SK-N-SH treated with all-trans-retinoic acid at 6 μM for 48 hours (cell line): ENCODE data around the gene LRRC52.
"Not testable (repeated sequence)": the region's sequence is repeated elsewhere in the genome, so short reads cannot be mapped to it uniquely, and the experiment has no call there.

Experiments used
- ATAC-seq: fragments of 200-7000 bp; cut with Tn5 transposase; 3 replicates; pipeline ENCODE4 v1.9.1; 2020; ENCODE audit warnings: mild to moderate bottlenecking, moderate library complexity
- ARNTL ChIP-seq: fragments of 450-650 bp; formaldehyde crosslinking; IDR thresholded peaks from 2 replicates; pipeline ENCODE4 v1.5.0; 2020; ENCODE audit warnings: low read depth, mild to moderate bottlenecking, moderate library complexity, borderline replicate concordance
- BACH2 ChIP-seq: fragments of 250-450 bp; sonication (Bioruptor Pico); IDR thresholded peaks from 2 replicates; pipeline ENCODE4 v1.9.0; 2021; ENCODE audit warnings: mild to moderate bottlenecking, borderline replicate concordance
- CSDC2 ChIP-seq: fragments of 250-450 bp; sonication (Bioruptor Pico); IDR thresholded peaks from 2 replicates; pipeline ENCODE4 v1.5.0; 2020; ENCODE audit warnings: mild to moderate bottlenecking, moderate library complexity
- ESRRG ChIP-seq: fragments of 250-450 bp; sonication (Bioruptor Pico); IDR thresholded peaks from 2 replicates; pipeline ENCODE4 v1.6.1; 2021; ENCODE audit warnings: mild to moderate bottlenecking
- GLIS3 ChIP-seq: fragments of 250-450 bp; sonication (Bioruptor Pico); IDR thresholded peaks from 2 replicates; pipeline ENCODE4 v1.5.0; 2020; ENCODE audit warnings: mild to moderate bottlenecking, moderate library complexity
- ISL1 ChIP-seq: fragments of 250-450 bp; sonication (Bioruptor Pico); IDR thresholded peaks from 2 replicates; pipeline ENCODE4 v2.1.2; 2022; ENCODE audit warnings: mild to moderate bottlenecking, moderate library complexity
- OSR1 ChIP-seq: fragments of 250-450 bp; sonication (Bioruptor Pico); IDR thresholded peaks from 2 replicates; pipeline ENCODE4 v1.8.0; 2022; ENCODE audit warnings: moderate library complexity, mild to moderate bottlenecking, inconsistent platforms
- RARB ChIP-seq: fragments of 250-450 bp; sonication (Bioruptor Pico); IDR thresholded peaks from 2 replicates; pipeline ENCODE4 v1.8.0; 2021; ENCODE audit warnings: mild to moderate bottlenecking, moderate library complexity
- SNAI2 ChIP-seq: fragments of 250-450 bp; sonication (Bioruptor Pico); IDR thresholded peaks from 2 replicates; pipeline ENCODE4 v1.5.0; 2020; ENCODE audit warnings: mild to moderate bottlenecking, moderate library complexity
- TOX ChIP-seq: fragments of 250-450 bp; sonication (Bioruptor Pico); IDR thresholded peaks from 2 replicates; pipeline ENCODE4 v1.8.0; 2021; ENCODE audit warnings: mild to moderate bottlenecking, moderate library complexity, borderline replicate concordance
- ZC3H10 ChIP-seq: fragments of 250-450 bp; sonication (Bioruptor Pico); IDR thresholded peaks from 2 replicates; pipeline ENCODE4 v1.5.1; 2021; ENCODE audit warnings: mild to moderate bottlenecking, moderate library complexity
- ZFP3 ChIP-seq: fragments of 250-450 bp; sonication (Bioruptor Pico); IDR thresholded peaks from 2 replicates; pipeline ENCODE4 v1.5.0; 2020; ENCODE audit warnings: mild to moderate bottlenecking, moderate library complexity
- ZFP30 ChIP-seq: fragments of 450-650 bp; formaldehyde crosslinking; IDR thresholded peaks from 2 replicates; pipeline ENCODE4 v1.5.0; 2022; ENCODE audit warnings: mild to moderate bottlenecking, moderate library complexity
- ZNF565 ChIP-seq: fragments of 450-650 bp; formaldehyde crosslinking; conservative IDR thresholded peaks from 2 replicates; pipeline ENCODE4 v1.5.0; 2020; ENCODE audit warnings: low read depth, mild to moderate bottlenecking, moderate library complexity
- ZNF70 ChIP-seq: fragments of 450-650 bp; formaldehyde crosslinking; IDR thresholded peaks from 2 replicates; pipeline ENCODE4 v1.5.0; 2020; ENCODE audit warnings: mild to moderate bottlenecking, moderate library complexity
- ZNF8 ChIP-seq: fragments of 450-650 bp; formaldehyde crosslinking; IDR thresholded peaks from 2 replicates; pipeline ENCODE4 v1.5.0; 2020; ENCODE audit warnings: mild to moderate bottlenecking, moderate library complexity
- TF ChIP-seq, protein P1 (sequence below): fragments of 250-450 bp; sonication (Bioruptor Pico); IDR thresholded peaks from 2 replicates; pipeline ENCODE4 v1.8.0; 2021; ENCODE audit warnings: low read depth, mild to moderate bottlenecking, moderate library complexity, borderline replicate concordance
- TF ChIP-seq, protein P2 (sequence below): fragments of 250-450 bp; sonication (Bioruptor Pico); IDR thresholded peaks from 2 replicates; pipeline ENCODE4 v1.8.0; 2020; ENCODE audit warnings: mild to moderate bottlenecking, moderate library complexity, borderline replicate concordance
- TF ChIP-seq, protein P3 (sequence below): fragments of 250-450 bp; sonication (Bioruptor Pico); IDR thresholded peaks from 2 replicates; pipeline ENCODE4 v1.5.1; 2021; ENCODE audit warnings: mild to moderate bottlenecking, moderate library complexity
- TF ChIP-seq, protein P4 (sequence below): fragments of 250-450 bp; sonication (Bioruptor Pico); IDR thresholded peaks from 2 replicates; pipeline ENCODE4 v1.5.1; 2020; ENCODE audit warnings: low read depth, mild to moderate bottlenecking, moderate library complexity
- TF ChIP-seq, protein P5 (sequence below): fragments of 250-450 bp; sonication (Bioruptor Pico); IDR thresholded peaks from 2 replicates; pipeline ENCODE4 v1.5.0; 2020; ENCODE audit warnings: mild to moderate bottlenecking, moderate library complexity

The LRRC52 gene

DNA sequence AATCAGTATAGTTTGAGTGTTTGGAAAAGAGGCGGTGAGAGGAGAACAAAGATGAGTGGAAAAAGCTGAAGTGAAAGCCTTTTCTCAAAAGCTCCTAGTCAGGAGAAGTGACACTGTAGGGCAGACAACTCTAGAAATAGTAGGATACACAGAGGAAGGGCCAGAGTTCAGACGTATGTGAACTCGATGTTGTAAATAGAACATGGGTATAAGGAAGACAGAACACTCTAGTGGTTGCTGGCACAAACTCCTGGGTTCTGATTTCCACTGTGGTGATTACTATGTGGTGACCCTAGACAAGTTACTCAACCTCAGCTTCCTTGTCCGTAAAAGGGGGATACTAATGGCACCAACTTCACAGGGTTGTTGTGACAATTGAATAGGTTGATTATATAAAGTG, 57.0 kb downstream of the LRRC52 start (continued):
- TF ChIP-seq, protein P1, sequence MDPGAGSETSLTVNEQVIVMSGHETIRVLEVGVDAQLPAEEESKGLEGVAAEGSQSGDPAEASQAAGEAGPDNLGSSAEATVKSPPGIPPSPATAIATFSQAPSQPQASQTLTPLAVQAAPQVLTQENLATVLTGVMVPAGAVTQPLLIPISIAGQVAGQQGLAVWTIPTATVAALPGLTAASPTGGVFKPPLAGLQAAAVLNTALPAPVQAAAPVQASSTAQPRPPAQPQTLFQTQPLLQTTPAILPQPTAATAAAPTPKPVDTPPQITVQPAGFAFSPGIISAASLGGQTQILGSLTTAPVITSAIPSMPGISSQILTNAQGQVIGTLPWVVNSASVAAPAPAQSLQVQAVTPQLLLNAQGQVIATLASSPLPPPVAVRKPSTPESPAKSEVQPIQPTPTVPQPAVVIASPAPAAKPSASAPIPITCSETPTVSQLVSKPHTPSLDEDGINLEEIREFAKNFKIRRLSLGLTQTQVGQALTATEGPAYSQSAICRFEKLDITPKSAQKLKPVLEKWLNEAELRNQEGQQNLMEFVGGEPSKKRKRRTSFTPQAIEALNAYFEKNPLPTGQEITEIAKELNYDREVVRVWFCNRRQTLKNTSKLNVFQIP, result no peak
- TF ChIP-seq RARB (CRISPR knock-in tag), result no peak
- no peak for TF ChIP-seq ZFP30 (CRISPR knock-in tag)

DNA sequence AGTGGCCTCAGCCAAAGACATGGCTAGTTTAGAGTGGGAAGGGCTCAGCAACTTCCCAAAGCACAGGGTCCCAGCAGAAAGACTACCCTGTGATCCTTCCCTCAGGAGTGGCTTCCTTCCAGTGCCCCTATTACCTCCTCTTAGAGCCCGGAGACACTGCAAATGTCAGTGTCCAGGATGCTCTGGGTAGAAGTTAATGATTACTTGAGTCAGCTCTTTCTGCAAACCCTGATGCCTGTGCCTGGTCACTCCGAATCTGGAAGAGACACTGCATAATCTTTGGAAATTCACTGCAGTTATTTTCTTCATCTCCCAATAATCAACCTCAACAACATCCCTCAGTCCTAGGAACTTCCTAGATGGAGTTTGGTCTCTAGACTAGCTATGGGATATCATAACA, 60.0 kb downstream of the LRRC52 start:
- TF ChIP-seq BACH2 (no peak), ZFP30 (CRISPR knock-in tag) (no peak), ISL1 (CRISPR knock-in tag) (no peak), ESRRG (CRISPR knock-in tag) (no peak), ZNF8 (CRISPR knock-in tag) (no peak), ZC3H10 (CRISPR knock-in tag) (no peak), ZNF70 (no peak), TOX (CRISPR knock-in tag) (no peak), OSR1 (no peak), ZFP3 (CRISPR knock-in tag) (no peak), ZNF565 (CRISPR knock-in tag) (no peak), RARB (CRISPR knock-in tag) (no peak), SNAI2 (CRISPR knock-in tag) (no peak), ARNTL (no peak)
- TF ChIP-seq, protein P2, sequence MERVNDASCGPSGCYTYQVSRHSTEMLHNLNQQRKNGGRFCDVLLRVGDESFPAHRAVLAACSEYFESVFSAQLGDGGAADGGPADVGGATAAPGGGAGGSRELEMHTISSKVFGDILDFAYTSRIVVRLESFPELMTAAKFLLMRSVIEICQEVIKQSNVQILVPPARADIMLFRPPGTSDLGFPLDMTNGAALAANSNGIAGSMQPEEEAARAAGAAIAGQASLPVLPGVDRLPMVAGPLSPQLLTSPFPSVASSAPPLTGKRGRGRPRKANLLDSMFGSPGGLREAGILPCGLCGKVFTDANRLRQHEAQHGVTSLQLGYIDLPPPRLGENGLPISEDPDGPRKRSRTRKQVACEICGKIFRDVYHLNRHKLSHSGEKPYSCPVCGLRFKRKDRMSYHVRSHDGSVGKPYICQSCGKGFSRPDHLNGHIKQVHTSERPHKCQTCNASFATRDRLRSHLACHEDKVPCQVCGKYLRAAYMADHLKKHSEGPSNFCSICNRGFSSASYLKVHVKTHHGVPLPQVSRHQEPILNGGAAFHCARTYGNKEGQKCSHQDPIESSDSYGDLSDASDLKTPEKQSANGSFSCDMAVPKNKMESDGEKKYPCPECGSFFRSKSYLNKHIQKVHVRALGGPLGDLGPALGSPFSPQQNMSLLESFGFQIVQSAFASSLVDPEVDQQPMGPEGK, result no peak
- TF ChIP-seq, protein P3, sequence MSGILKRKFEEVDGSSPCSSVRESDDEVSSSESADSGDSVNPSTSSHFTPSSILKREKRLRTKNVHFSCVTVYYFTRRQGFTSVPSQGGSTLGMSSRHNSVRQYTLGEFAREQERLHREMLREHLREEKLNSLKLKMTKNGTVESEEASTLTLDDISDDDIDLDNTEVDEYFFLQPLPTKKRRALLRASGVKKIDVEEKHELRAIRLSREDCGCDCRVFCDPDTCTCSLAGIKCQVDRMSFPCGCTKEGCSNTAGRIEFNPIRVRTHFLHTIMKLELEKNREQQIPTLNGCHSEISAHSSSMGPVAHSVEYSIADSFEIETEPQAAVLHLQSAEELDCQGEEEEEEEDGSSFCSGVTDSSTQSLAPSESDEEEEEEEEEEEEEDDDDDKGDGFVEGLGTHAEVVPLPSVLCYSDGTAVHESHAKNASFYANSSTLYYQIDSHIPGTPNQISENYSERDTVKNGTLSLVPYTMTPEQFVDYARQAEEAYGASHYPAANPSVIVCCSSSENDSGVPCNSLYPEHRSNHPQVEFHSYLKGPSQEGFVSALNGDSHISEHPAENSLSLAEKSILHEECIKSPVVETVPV (CRISPR knock-in tag), result no peak
- TF ChIP-seq, protein P4, sequence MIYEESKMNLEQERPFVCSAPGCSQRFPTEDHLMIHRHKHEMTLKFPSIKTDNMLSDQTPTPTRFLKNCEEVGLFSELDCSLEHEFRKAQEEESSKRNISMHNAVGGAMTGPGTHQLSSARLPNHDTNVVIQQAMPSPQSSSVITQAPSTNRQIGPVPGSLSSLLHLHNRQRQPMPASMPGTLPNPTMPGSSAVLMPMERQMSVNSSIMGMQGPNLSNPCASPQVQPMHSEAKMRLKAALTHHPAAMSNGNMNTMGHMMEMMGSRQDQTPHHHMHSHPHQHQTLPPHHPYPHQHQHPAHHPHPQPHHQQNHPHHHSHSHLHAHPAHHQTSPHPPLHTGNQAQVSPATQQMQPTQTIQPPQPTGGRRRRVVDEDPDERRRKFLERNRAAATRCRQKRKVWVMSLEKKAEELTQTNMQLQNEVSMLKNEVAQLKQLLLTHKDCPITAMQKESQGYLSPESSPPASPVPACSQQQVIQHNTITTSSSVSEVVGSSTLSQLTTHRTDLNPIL, result no peak
- TF ChIP-seq, protein P1, result no peak
- TF ChIP-seq, protein P5, sequence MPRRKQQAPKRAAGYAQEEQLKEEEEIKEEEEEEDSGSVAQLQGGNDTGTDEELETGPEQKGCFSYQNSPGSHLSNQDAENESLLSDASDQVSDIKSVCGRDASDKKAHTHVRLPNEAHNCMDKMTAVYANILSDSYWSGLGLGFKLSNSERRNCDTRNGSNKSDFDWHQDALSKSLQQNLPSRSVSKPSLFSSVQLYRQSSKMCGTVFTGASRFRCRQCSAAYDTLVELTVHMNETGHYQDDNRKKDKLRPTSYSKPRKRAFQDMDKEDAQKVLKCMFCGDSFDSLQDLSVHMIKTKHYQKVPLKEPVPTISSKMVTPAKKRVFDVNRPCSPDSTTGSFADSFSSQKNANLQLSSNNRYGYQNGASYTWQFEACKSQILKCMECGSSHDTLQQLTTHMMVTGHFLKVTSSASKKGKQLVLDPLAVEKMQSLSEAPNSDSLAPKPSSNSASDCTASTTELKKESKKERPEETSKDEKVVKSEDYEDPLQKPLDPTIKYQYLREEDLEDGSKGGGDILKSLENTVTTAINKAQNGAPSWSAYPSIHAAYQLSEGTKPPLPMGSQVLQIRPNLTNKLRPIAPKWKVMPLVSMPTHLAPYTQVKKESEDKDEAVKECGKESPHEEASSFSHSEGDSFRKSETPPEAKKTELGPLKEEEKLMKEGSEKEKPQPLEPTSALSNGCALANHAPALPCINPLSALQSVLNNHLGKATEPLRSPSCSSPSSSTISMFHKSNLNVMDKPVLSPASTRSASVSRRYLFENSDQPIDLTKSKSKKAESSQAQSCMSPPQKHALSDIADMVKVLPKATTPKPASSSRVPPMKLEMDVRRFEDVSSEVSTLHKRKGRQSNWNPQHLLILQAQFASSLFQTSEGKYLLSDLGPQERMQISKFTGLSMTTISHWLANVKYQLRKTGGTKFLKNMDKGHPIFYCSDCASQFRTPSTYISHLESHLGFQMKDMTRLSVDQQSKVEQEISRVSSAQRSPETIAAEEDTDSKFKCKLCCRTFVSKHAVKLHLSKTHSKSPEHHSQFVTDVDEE, result no peak
- TF ChIP-seq, all 23 proteins: peak for 0
- ATAC-seq, result no peak

DNA sequence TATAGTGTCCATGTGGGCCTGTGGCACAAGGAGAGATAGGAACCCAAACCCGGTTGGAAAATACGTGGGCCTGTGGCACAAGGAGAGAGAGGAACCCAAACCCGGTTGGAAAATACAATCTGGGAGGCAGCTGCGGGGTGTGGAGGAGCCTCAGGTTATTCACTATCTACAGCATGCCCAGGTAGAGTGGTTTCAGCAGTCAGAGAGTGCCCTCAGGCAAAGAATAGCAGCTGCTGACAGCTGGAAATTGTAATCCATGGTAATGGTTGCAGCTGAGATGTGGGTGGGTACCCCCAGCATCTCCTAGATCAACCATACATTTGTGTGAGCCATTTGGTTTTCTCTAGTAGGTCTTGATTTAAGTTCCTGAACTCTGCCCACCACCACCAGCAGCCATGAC, 61.4 kb downstream of the LRRC52 start:
- ATAC-seq, result no peak
- TF ChIP-seq CSDC2 (CRISPR knock-in tag) (no peak), ESRRG (CRISPR knock-in tag) (no peak), ZFP3 (CRISPR knock-in tag) (no peak), ARNTL (no peak), ZFP30 (CRISPR knock-in tag) (no peak), ZNF70 (no peak), GLIS3 (CRISPR knock-in tag) (no peak), SNAI2 (CRISPR knock-in tag) (no peak), TOX (CRISPR knock-in tag) (no peak), OSR1 (no peak), ZNF565 (CRISPR knock-in tag) (no peak), ISL1 (CRISPR knock-in tag) (no peak), RARB (CRISPR knock-in tag) (no peak)
- TF ChIP-seq, protein P4, result no peak
- TF ChIP-seq, protein P2, result no peak
- TF ChIP-seq, protein P1, result no peak

DNA sequence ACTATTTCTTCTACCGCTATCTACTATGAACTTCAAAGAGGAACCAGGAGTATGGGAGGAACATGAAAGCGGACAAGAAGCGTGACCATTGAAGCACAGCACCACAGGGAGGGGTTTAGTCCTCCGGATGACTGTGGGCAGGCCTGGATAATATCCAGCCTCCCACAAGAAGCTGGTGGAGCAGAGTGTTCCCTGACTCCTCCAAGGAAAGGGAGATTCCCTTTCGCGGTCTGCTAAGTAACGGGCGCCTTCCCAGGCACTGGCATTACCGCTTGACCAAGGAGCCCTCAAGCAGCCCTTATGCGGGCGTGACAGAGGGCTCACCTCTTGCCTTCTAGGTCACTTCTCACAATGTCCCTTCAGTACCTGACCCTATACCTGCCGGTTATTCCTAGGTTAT, 62.9 kb downstream of the LRRC52 start:
- not testable (repeated sequence) for ATAC-seq
